OCI-LY1 (cell line): ENCODE data around the gene MS4A10.

Experiments used
- CTCF ChIP-seq: fragments of 200-600 bp; sonication (generic), shearing (Covaris generic); IDR thresholded peaks from 2 replicates; pipeline ENCODE4 v1.5.1; 2017; ENCODE audit warnings: mild to moderate bottlenecking, antibody characterized with exemption, low read length, moderate library complexity, mixed read lengths
- EZH2 ChIP-seq: fragments of 200-600 bp; sonication (generic), shearing (Covaris generic); IDR thresholded peaks from 2 replicates; pipeline ENCODE4 v1.8.0; 2017; ENCODE audit warnings: borderline replicate concordance, mixed run types, mild to moderate bottlenecking, antibody characterized with exemption, low read length, moderate library complexity, mixed read lengths

GRCh38 chr11:60781286-60781980, 3.7 kb upstream of the MS4A10 start:
- TF ChIP-seq EZH2 (no peak), CTCF (no peak)
